Endothelial cell of umbilical vein (primary cell): Measurements from ENCODE around the gene NFYC. TPM values are rescaled to one million over a fixed set of nuclear protein-coding genes. Genes with fewer than 3 reads are reported as not detected.

Experiments
- BruUV-seq: library from RNA; stranded (reverse); fragments of 400-500 nt; replicated peaks from 2 replicates; lab custom pipeline; 2021; lab: Mats Ljungman, UMichigan
- CTCF ChIA-PET: fragments of 300-600, 350-600 bp; sonication (Branson Sonifier 250); formaldehyde crosslinking; loops from one replicate; lab custom pipeline; 2021; ENCODE audit warnings: antibody characterized with exemption, inconsistent platforms; lab: Charles Lee
- POLR2A ChIA-PET: fragments of 300-600, 350-600 bp; sonication (Branson Sonifier 250); formaldehyde crosslinking; loops from one replicate; lab custom pipeline; 2021; ENCODE audit warnings: antibody characterized with exemption, inconsistent platforms; lab: Charles Lee
- DNase-seq: peaks from one replicate; pipeline ENCODE4 v3.0.0-alpha.2; 2011; ENCODE audit warnings: low read depth, low spot score
- FAIRE-seq: peaks from 2 replicates; lab custom pipeline; 2011; peaks lifted over from hg19 to GRCh38; lab: Jason Lieb, UNC
- H2AFZ ChIP-seq: 2 replicates; pipeline ENCODE4 v1.6.0; 2012; ENCODE audit warnings: low read depth, low read length, control low read depth, inconsistent platforms
- H3K27ac ChIP-seq: 2 replicates; pipeline ENCODE4 v1.5.1; 2011; ENCODE audit warnings: low read depth, mild to moderate bottlenecking, control low read depth, low read length, moderate library complexity; ENCODE audit not compliant: insufficient read depth
- H3K27me3 ChIP-seq, 2 experiments: 2 replicates each; pipeline versions ENCODE4 v1.6.0 to v1.6.1; 2011; ENCODE audit warnings: low read length in 2 of 2, mixed read lengths in 1 of 2; ENCODE audit not compliant: control insufficient read depth in 2 of 2, insufficient read depth in 2 of 2
- H3K36me3 ChIP-seq, 2 experiments: 2 replicates in 1 of 2; 3 replicates in 1 of 2; pipeline ENCODE4 v1.5.1; 2011; ENCODE audit warnings: low read length in 2 of 2, mild to moderate bottlenecking in 1 of 2, moderate library complexity in 1 of 2; ENCODE audit not compliant: control insufficient read depth in 2 of 2, insufficient read depth in 2 of 2; ENCODE audit errors: extremely low read depth in 1 of 2
- H3K4me1 ChIP-seq: 3 replicates; pipeline ENCODE4 v1.5.1; 2011; ENCODE audit warnings: mild to moderate bottlenecking, low read length; ENCODE audit not compliant: control insufficient read depth, insufficient read depth; ENCODE audit errors: extremely low read depth
- H3K4me2 ChIP-seq: 2 replicates; pipeline ENCODE4 v1.6.1; 2011; ENCODE audit warnings: low read length, control low read depth, mixed read lengths; ENCODE audit not compliant: insufficient read depth
- H3K4me3 ChIP-seq, 3 experiments: fragments of 200-600 bp in 1 of 3; sonication (generic), shearing (Covaris generic) in 1 of 3; replicated peaks in 1 of 3; 2 replicates each; pipeline ENCODE4 v1.5.1; 2011 to 2016; ENCODE audit warnings: control low read depth in 3 of 3, low read length in 3 of 3, mild to moderate bottlenecking in 2 of 3, inconsistent platforms in 1 of 3, low read depth in 1 of 3, moderate library complexity in 1 of 3; ENCODE audit not compliant: insufficient read depth in 1 of 3
- H3K79me2 ChIP-seq: 2 replicates; pipeline ENCODE4 v1.6.0; 2012; ENCODE audit warnings: low read length, inconsistent platforms; ENCODE audit not compliant: control insufficient read depth, insufficient read depth
- H3K9ac ChIP-seq: replicated peaks from 2 replicates; pipeline ENCODE3; 2011; ENCODE audit warnings: low read length, control low read depth; ENCODE audit not compliant: insufficient read depth; ENCODE audit errors: extremely low read depth
- H3K9me1 ChIP-seq: replicated peaks from 3 replicates; pipeline ENCODE4 v1.6.0; 2011; ENCODE audit warnings: mild to moderate bottlenecking, low read length; ENCODE audit not compliant: control insufficient read depth, insufficient read depth; ENCODE audit errors: extremely low read depth
- H3K9me3 ChIP-seq: replicated peaks from 2 replicates; pipeline ENCODE4 v1.5.1; 2012; ENCODE audit warnings: low read length, inconsistent platforms; ENCODE audit not compliant: control insufficient read depth, insufficient read depth
- H4K20me1 ChIP-seq: replicated peaks from 2 replicates; pipeline ENCODE3; 2011; ENCODE audit warnings: mild to moderate bottlenecking, low read length; ENCODE audit not compliant: control insufficient read depth, insufficient read depth; ENCODE audit errors: extremely low read depth
- CTCF ChIP-seq, 2 donors: IDR thresholded peaks; 1 replicate in 1 of 2; 2 replicates in 1 of 2; pipeline ENCODE4 v1.5.1; 2011; ENCODE audit warnings: low read length in 2 of 2, mild to moderate bottlenecking in 2 of 2, moderate library complexity in 2 of 2, control low read depth in 1 of 2, inconsistent platforms in 1 of 2, low read depth in 1 of 2; ENCODE audit not compliant: insufficient read depth in 1 of 2; ENCODE audit errors: extremely low read depth in 1 of 2
- EZH2 ChIP-seq: IDR thresholded peaks from 2 replicates; pipeline ENCODE4 v1.6.1; 2012; ENCODE audit warnings: borderline replicate concordance, low read depth, mild to moderate bottlenecking, moderate library complexity, low read length, inconsistent platforms; ENCODE audit not compliant: severe bottlenecking
- FOS ChIP-seq: IDR thresholded peaks from 2 replicates; pipeline ENCODE4 v1.6.1; 2011; ENCODE audit warnings: mild to moderate bottlenecking, low read length, moderate library complexity, borderline replicate concordance; ENCODE audit not compliant: insufficient read depth
- GATA2 ChIP-seq: IDR thresholded peaks from 2 replicates; pipeline ENCODE4 v1.7.0; 2011; ENCODE audit warnings: low read depth, mild to moderate bottlenecking, moderate library complexity, mixed read lengths, low read length; ENCODE audit not compliant: insufficient read length, insufficient read depth
- JUN ChIP-seq: IDR thresholded peaks from 2 replicates; pipeline ENCODE4 v1.6.1; 2011; ENCODE audit warnings: borderline replicate concordance, low read depth; ENCODE audit not compliant: insufficient read length, insufficient read depth
- MAX ChIP-seq: IDR thresholded peaks from 2 replicates; pipeline ENCODE4 v1.6.1; 2011; ENCODE audit not compliant: insufficient read depth, insufficient read length
- MYC ChIP-seq: IDR thresholded peaks from one replicate; pipeline ENCODE4 v1.6.1; 2011; ENCODE audit warnings: mild to moderate bottlenecking, low read depth, low read length
- POLR2A ChIP-seq: IDR thresholded peaks from 2 replicates; pipeline ENCODE4 v1.6.1; 2012; ENCODE audit warnings: low read depth, mild to moderate bottlenecking, control low read depth, low read length
- POLR2AphosphoS5 ChIP-seq: IDR thresholded peaks from 2 replicates; pipeline ENCODE4 v1.6.1; 2012; ENCODE audit warnings: low read depth, mild to moderate bottlenecking, control low read depth, low read length, moderate library complexity; ENCODE audit not compliant: insufficient read depth
- dilution Hi-C: fragments of 300-500 bp; cut with MboI; formaldehyde crosslinking; loops from one replicate; pipeline ENCODE4 v1.15.0; 2019; ENCODE audit warnings: low sequenced_read_pairs; ENCODE audit not compliant: extremely low pct_ligation_motif_present
- intact Hi-C: fragments of 100-400 bp; cut with micrococcal nuclease; formaldehyde crosslinking; loops from one replicate; pipeline ENCODE4 v1.10.0; 2022
- polyA plus RNA-seq, 4 experiments: library from polyadenylated mRNA; depleted of rRNA in 3 of 4; stranded (reverse) in 3 of 4; unstranded in 1 of 4; fragments of >200 nt; gene quantifications; 2 replicates each; pipeline versions ENCODE4 v1.2.1 to v1.2.3, GENCODE V29; 2011 to 2012; ENCODE audit warnings: missing spikeins in 1 of 4
- total RNA-seq: library from RNA; stranded (reverse); gene quantifications from 2 replicates; pipeline ENCODE4 v1.2.3, GENCODE V29; 2021

The NFYC gene
- total and polyA plus RNA-seq, 2 donors (not counting 3 experiments of a cell fraction or from before 2014, with no cell fraction given): 51.1 to 81.7 TPM

GRCh38 chr1:40648928-40649591, 42.4 kb upstream of the NFYC start:
- peaks cover 3 to 8% of the 10 kb centered on the region in 2 experiments for H3K27me3 ChIP-seq
- no peak for TF ChIP-seq POLR2A
- TF ChIP-seq GATA2: no peak
- no peak for TF ChIP-seq POLR2AphosphoS5
- no peak for TF ChIP-seq EZH2
- no peak for TF ChIP-seq MYC
- no TSS peak for BruUV-seq
- FAIRE-seq (no peak), DNase-seq (no peak)
- no peak overlapping the region for H2AFZ ChIP-seq
- no peak overlapping the region for H3K27ac ChIP-seq
- H3K9me1 ChIP-seq: no peaks in the 10 kb centered on the region
- H3K4me2 ChIP-seq: no peak overlapping the region
- no peaks in the 10 kb centered on the region for H3K9me3 ChIP-seq
- H3K4me3 ChIP-seq: no peak overlapping the region
- dilution Hi-C loops (no loop called here), intact Hi-C loops (no loop called here)
- no peaks in the 10 kb centered on the region for H3K36me3 ChIP-seq
- ChIA-PET POLR2A (no interaction called here), CTCF (interaction anchor here (2.6 kb wide), 1 partner anchor 19 kb away, joined by 7 read pairs; no protein-coding TSS in a partner anchor)
- peaks cover 5% of the 10 kb centered on the region for H3K4me1 ChIP-seq
- no peak overlapping the region for H3K9ac ChIP-seq
- no peaks in the 10 kb centered on the region for H3K79me2 ChIP-seq
- H4K20me1 ChIP-seq: no peaks in the 10 kb centered on the region

GRCh38 chr1:40649592-40649930, 41.9 kb upstream of the NFYC start:
- no TSS peak for BruUV-seq
- ChIA-PET CTCF (interaction anchor here (0.6 to 2.6 kb wide), 4 partner anchors 11 to 303 kb away, joined by 3 to 7 read pairs (median 4); no protein-coding TSS in a partner anchor), POLR2A (no interaction called here)
- peaks cover 5% of the 10 kb centered on the region for H3K4me1 ChIP-seq
- no peaks in the 10 kb centered on the region for H4K20me1 ChIP-seq
- no peak overlapping the region for H2AFZ ChIP-seq
- H3K4me2 ChIP-seq: no peak overlapping the region
- no peaks in the 10 kb centered on the region for H3K79me2 ChIP-seq
- FAIRE-seq (no peak), DNase-seq (no peak)
- intact Hi-C loops (no loop called here), dilution Hi-C loops (no loop called here)
- no peaks in the 10 kb centered on the region for H3K36me3 ChIP-seq
- TF ChIP-seq MAX (no peak), POLR2AphosphoS5 (no peak), JUN (no peak), EZH2 (no peak), GATA2 (no peak), FOS (no peak), CTCF (IDR thresholded peaks at IDR 0.05; ENCODE audit: extremely low read depth in 1 of 2, insufficient read depth in 1 of 2, low read depth in 1 of 2, low read length in 2 of 2) (no peak), MYC (no peak), POLR2A (no peak)
- H3K27me3 ChIP-seq: peaks cover 3 to 10% of the 10 kb centered on the region in 2 experiments
- H3K4me3 ChIP-seq: no peak overlapping the region
- no peak overlapping the region for H3K9ac ChIP-seq
- no peaks in the 10 kb centered on the region for H3K9me3 ChIP-seq
- H3K9me1 ChIP-seq: no peaks in the 10 kb centered on the region
- no peak overlapping the region for H3K27ac ChIP-seq
